Measurements from ENCODE around the gene MVP.

DNA sequence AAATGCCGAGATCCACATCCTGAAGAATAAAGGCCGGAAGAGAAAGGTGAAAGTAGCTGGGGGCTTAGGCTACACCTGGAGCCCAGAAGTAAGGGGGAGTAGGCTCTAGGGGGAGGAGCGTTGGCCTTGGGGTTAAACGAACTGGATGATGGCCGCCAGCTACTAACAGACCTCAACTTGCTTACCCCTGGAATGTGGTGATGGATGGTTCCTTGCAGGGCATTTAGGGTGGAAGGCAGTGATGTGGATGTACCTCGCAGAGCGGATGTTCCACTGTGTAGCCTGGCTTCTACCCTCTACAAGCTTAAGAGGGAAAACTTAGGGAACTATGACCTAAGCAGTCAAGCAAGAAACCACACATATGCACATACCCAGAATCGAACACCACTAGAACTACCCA, 16.2 kb upstream of the MVP start:
- TF ChIP-seq, protein P1, sequence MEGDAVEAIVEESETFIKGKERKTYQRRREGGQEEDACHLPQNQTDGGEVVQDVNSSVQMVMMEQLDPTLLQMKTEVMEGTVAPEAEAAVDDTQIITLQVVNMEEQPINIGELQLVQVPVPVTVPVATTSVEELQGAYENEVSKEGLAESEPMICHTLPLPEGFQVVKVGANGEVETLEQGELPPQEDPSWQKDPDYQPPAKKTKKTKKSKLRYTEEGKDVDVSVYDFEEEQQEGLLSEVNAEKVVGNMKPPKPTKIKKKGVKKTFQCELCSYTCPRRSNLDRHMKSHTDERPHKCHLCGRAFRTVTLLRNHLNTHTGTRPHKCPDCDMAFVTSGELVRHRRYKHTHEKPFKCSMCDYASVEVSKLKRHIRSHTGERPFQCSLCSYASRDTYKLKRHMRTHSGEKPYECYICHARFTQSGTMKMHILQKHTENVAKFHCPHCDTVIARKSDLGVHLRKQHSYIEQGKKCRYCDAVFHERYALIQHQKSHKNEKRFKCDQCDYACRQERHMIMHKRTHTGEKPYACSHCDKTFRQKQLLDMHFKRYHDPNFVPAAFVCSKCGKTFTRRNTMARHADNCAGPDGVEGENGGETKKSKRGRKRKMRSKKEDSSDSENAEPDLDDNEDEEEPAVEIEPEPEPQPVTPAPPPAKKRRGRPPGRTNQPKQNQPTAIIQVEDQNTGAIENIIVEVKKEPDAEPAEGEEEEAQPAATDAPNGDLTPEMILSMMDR (IDR thresholded peaks at IDR 0.05): no peak
- no peak for TF ChIP-seq POLR2A (IDR thresholded peaks at IDR 0.05)
